WERI-Rb-1 (cell line): Measurements from ENCODE around the gene PPFIA2.

Experiments used
- DNase-seq: peaks from one replicate; pipeline ENCODE4 v3.0.0-alpha.2; 2020
- H3K27ac ChIP-seq: fragments of 250-450 bp; sonication (Bioruptor Pico); 2 replicates; pipeline ENCODE4 v1.5.1; 2020; ENCODE audit warnings: mild to moderate bottlenecking, moderate library complexity
- H3K27me3 ChIP-seq: fragments of 250-450 bp; sonication (Bioruptor Pico); 2 replicates; pipeline ENCODE4 v1.5.1; 2021; ENCODE audit warnings: mild to moderate bottlenecking, low read depth, moderate library complexity; ENCODE audit not compliant: insufficient read depth, severe bottlenecking
- H3K36me3 ChIP-seq: fragments of 250-450 bp; sonication (Bioruptor Pico); 2 replicates; pipeline ENCODE4 v1.5.1; 2020; ENCODE audit warnings: mild to moderate bottlenecking, moderate library complexity
- H3K4me3 ChIP-seq: 2 replicates; pipeline ENCODE4 v1.5.1; 2011; ENCODE audit warnings: low read depth, mild to moderate bottlenecking, control low read depth, low read length
- H3K9me3 ChIP-seq: fragments of 250-450 bp; sonication (Bioruptor Pico); 2 replicates; pipeline ENCODE4 v1.5.1; 2021; ENCODE audit warnings: mild to moderate bottlenecking, moderate library complexity; ENCODE audit not compliant: severe bottlenecking
- TF ChIP-seq, protein P1 (sequence below): IDR thresholded peaks from 2 replicates; pipeline ENCODE4 v1.5.1; 2011; ENCODE audit warnings: low read depth, mild to moderate bottlenecking, control low read depth, inconsistent platforms, low read length

The PPFIA2 gene

GRCh38 chr12:81759190-81760051 is at the start of gene PPFIA2:
TSS of gene PPFIA2 (minus strand) at chr12:81759350.
- peak; percentile 46 for DNase-seq
- Histone ChIP-seq H3K9me3 (no peaks in the 10 kb centered on the region), H3K4me3 (peak within 1 kb of the TSS; percentile 47), H3K27ac (no peak within 1 kb of the TSS), H3K27me3 (no peaks in the 10 kb centered on the region), H3K36me3 (no peaks in the 10 kb centered on the region)
- TF ChIP-seq, protein P1, sequence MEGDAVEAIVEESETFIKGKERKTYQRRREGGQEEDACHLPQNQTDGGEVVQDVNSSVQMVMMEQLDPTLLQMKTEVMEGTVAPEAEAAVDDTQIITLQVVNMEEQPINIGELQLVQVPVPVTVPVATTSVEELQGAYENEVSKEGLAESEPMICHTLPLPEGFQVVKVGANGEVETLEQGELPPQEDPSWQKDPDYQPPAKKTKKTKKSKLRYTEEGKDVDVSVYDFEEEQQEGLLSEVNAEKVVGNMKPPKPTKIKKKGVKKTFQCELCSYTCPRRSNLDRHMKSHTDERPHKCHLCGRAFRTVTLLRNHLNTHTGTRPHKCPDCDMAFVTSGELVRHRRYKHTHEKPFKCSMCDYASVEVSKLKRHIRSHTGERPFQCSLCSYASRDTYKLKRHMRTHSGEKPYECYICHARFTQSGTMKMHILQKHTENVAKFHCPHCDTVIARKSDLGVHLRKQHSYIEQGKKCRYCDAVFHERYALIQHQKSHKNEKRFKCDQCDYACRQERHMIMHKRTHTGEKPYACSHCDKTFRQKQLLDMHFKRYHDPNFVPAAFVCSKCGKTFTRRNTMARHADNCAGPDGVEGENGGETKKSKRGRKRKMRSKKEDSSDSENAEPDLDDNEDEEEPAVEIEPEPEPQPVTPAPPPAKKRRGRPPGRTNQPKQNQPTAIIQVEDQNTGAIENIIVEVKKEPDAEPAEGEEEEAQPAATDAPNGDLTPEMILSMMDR, result no peak

DNA sequence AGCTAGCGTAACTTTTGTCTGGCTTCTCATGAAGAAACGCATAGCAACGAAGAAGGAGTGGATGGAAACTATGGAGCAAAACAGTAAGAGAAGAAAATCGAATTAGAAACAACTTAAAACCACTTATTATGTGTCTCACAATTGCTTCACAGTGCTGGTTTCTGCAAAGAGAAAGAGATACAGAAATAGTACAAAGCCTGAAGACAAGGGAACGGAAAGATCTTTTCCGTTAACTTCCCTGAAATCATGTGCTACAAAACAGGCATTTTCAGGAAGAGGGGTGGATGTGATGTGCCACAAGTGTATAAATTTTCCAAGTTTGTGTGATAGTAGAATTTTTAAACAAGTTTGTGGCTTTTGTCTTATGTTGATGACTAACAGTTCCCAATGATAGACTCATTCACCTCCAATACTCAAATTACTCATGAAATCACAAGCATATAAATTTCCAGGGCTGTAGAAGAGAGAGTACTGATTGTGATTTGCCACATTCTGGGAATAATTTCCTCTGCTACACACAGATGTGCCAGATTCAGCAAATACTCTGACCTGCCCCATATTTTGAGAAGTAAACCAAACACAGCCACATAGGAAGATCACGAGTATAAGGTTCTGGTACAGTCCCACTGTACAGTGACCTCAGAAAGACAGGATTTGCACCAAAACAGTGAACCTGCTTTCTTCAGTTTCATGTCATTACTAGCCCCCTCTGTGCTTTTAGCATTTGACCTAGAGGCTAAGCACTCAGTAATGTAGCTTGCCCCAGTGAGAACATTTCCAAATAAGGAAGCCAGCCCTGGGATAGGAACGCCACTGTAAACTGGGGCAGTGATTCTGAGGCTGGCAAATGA is 41.4 kb upstream of the PPFIA2 start:
- Histone ChIP-seq H3K4me3 (no peak overlapping the region), H3K9me3 (no peaks in the 10 kb centered on the region), H3K36me3 (no peaks in the 10 kb centered on the region), H3K27ac (no peak overlapping the region), H3K27me3 (no peaks in the 10 kb centered on the region)
- DNase-seq, result no peak
- TF ChIP-seq, protein P1, result no peak

- no peak for DNase-seq
- TF ChIP-seq, protein P1, result no peak
- no peaks in the 10 kb centered on the region for H3K9me3 ChIP-seq
These were observed 39.1 kb upstream of the PPFIA2 start for GRCh38 chr12:81798294-81798693.

DNA sequence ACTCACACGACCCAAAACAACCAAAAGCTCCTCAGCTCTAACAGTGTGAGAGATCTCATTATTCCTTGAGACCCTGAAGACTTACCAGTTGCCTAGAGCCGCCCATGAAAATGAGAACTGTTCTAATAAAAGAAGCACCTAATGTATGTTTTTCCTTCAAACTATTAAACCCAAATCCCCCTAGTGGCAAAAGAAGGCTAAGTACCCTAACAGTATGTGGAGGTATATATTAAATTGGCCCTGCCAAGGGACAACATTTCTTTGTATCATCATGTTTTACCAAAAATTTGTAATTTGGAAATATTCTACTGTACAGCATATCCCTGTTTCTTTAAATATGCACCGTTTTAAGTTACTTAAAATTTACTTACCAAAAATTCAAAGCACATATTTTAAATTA is 38.0 kb upstream of the PPFIA2 start:
- TF ChIP-seq, protein P1, result peak; percentile 21; the same call in 1 of the 2 replicates
- H3K36me3 ChIP-seq, result no peaks in the 10 kb centered on the region
- no peak overlapping the region for H3K4me3 ChIP-seq
- H3K27ac ChIP-seq, result no peak overlapping the region
- no peak for DNase-seq
- no peaks in the 10 kb centered on the region for H3K9me3 ChIP-seq
- H3K27me3 ChIP-seq, result no peaks in the 10 kb centered on the region

More at GRCh38 chr12:81798294-81798693, 39.1 kb upstream of the PPFIA2 start:
- H3K27me3 ChIP-seq, result no peaks in the 10 kb centered on the region
- H3K36me3 ChIP-seq, result no peaks in the 10 kb centered on the region
- H3K27ac ChIP-seq, result no peak overlapping the region
- H3K4me3 ChIP-seq, result no peak overlapping the region

GRCh38 chr12:81792666-81793065 is 33.5 kb upstream of the PPFIA2 start:
- no peaks in the 10 kb centered on the region for H3K36me3 ChIP-seq
- H3K9me3 ChIP-seq, result no peaks in the 10 kb centered on the region
- H3K4me3 ChIP-seq, result no peak overlapping the region
- H3K27ac ChIP-seq, result no peak overlapping the region
- H3K27me3 ChIP-seq, result no peaks in the 10 kb centered on the region
- DNase-seq, result no peak
- TF ChIP-seq, protein P1, result no peak
